GM06990 (cell line): ENCODE data around the gene CA5A.
"Not testable (repeated sequence)": the region's sequence is repeated elsewhere in the genome, so short reads cannot be mapped to it uniquely, and the experiment has no call there.

Source experiments
- DNase-seq: peaks from one replicate; pipeline ENCODE4 v3.0.0-alpha.2; 2011; ENCODE audit not compliant: insufficient read length; ENCODE audit errors: extremely low read depth
- H3K27me3 ChIP-seq: replicated peaks from 2 replicates; pipeline ENCODE4 v1.6.0; 2011; ENCODE audit warnings: low read length; ENCODE audit not compliant: control insufficient read depth, insufficient read depth
- H3K36me3 ChIP-seq: 2 replicates; pipeline ENCODE4 v1.5.1; 2011; ENCODE audit warnings: low read length; ENCODE audit not compliant: control insufficient read depth, insufficient read depth
- H3K4me3 ChIP-seq: replicated peaks from 2 replicates; pipeline ENCODE4 v1.5.1; 2011; ENCODE audit warnings: low read depth, mild to moderate bottlenecking, control low read depth, low read length
- TF ChIP-seq, protein P1 (sequence below): IDR thresholded peaks from 2 replicates; pipeline ENCODE4 v1.5.1; 2011; ENCODE audit warnings: low read length, control low read depth, mild to moderate bottlenecking, inconsistent platforms; ENCODE audit not compliant: insufficient read depth, poor library complexity, severe bottlenecking

CA5A gene

DNA sequence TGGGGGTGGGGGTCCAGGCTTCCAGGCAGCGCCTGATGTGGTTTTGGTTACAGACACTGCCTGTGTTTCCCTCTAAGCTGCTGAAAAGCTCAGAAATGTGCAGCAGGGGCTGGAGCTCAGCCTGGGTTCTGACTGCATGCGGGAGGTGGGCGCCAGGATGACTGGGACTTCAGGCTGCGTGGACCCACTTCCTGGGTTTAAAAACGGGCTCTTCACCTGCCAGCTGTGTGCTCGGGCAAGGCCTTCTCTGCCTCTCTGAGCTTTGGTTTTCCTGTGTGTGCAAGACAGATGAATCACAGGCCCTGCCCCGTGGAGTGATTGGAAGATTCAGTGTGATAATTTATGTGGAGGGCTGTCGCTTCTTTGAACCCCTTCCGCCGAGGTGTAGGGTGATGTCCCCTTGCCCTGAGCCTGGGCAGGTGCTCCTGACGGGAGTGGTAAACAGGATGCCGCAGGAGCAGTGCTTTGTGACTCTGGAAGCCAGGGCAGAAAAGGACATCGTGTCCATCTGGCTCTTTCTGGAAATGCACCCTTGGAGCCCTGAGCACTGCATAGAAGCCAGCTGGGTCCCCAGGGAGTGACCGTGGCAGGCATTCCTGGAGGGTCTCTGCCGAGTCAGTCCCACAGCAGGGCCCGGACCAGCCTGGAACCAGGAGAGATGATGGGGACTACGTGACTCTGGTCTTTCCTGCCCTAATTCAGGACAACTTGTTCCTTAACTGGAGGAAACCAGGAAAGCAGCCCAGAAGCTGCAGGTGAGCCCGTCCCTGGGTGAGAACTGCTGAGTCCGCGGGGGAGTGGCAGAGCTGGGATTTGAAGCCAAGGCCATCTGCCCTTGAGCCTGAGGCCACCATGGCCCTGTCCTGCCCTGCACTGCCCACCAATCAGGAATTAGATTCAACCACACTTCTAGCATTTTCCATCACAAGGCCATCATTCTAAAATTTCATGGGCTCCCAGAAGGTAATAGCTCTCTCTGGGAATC lies 38.5 kb downstream of the CA5A start:
- Histone ChIP-seq H3K27me3 (no peaks in the 10 kb centered on the region), H3K4me3 (no peak overlapping the region), H3K36me3 (no peaks in the 10 kb centered on the region)
- DNase-seq = no peak
- TF ChIP-seq, protein P1, sequence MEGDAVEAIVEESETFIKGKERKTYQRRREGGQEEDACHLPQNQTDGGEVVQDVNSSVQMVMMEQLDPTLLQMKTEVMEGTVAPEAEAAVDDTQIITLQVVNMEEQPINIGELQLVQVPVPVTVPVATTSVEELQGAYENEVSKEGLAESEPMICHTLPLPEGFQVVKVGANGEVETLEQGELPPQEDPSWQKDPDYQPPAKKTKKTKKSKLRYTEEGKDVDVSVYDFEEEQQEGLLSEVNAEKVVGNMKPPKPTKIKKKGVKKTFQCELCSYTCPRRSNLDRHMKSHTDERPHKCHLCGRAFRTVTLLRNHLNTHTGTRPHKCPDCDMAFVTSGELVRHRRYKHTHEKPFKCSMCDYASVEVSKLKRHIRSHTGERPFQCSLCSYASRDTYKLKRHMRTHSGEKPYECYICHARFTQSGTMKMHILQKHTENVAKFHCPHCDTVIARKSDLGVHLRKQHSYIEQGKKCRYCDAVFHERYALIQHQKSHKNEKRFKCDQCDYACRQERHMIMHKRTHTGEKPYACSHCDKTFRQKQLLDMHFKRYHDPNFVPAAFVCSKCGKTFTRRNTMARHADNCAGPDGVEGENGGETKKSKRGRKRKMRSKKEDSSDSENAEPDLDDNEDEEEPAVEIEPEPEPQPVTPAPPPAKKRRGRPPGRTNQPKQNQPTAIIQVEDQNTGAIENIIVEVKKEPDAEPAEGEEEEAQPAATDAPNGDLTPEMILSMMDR = no peak

DNA sequence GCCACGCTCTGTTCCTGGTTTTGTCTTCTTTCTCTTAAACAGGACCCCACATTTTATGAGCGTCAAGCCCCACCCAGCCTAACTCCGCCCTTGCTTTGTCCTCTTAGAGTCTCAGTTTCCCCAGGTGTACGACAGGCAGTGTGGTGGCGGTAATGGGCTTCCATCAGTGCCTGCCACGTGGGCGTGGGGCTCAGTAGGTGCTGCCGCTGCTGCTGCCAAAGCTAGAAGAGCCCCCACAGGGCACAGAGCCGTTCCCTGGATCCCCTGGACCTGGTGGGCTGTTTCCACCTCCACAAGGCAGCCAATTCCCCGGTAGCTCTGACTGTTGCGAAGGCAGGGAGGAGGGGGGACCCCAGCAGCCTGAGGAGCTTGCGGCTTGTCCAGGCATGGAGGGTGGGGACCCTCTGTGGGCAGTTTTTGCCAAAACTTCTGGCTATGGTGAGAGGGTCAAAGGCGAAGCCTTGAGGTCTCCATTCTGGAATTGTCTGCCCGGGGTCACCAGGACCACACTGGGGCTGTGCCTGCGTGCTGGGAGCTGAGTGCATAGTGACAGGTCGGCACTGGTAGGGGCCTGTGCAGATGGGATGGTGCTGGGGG lies 39.3 kb downstream of the CA5A start:
- H3K4me3 ChIP-seq, H3K27me3 ChIP-seq, H3K36me3 ChIP-seq, DNase-seq: not testable (repeated sequence)

DNA sequence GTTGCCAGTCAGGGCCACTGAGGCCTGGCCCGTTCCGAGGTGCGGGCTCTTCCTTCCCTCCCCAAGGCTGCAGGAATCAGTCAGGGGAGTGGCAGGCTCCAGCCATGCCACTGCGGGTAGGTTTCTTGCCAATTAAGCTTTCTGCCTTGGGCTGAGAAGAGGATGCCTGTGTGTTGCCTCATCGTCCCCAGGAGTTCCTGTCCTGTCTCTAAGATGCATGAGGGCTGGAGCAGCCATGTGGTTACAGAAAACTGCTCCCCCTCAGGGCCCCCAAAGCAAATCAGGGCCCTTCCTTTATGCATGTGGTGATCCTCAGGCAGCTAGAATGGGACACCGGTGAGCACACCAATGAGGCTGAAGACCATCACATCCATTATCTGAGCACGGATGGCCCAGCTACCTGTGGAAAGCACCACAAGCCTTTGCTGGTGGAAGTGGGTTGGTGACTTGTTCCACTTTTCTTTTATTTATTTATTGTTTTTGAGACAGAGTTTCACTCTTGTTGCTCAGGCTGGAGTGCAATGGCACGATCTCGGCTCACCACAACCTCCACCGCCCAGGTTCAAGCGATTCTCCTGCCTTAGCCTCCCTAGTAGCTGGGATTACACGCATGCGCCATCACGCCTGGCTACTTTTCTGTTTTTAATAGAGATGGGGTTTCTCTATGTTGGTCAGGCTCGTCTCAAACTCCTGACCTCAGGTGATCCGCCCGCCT lies 40.0 kb downstream of the CA5A start:
- H3K36me3 ChIP-seq, DNase-seq, H3K27me3 ChIP-seq, H3K4me3 ChIP-seq: not testable (repeated sequence)

DNA sequence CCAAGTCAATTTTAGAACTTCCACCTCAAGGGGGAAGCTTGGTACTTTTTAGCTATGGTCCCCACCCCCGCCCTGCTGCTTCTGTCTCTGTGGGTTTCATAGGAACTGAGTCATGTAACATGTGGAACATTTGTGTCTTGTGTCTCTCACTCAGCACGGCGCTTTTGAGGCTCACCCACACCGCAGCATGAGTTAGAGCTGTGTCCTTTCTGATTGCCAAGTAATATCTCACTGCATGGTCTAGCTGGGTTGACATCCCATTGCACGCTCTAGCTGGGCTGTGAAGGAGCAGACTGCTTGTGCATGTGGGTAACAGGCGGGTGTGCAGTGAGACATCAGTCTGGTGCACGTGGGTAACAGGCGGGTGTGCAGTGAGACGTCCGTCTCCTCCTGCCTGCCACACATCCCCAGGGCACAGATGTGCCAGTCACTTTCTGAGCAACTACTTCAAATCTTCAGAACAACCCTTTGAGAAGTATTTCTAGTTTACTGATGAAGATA lies 40.6 kb downstream of the CA5A start:
- no peaks in the 10 kb centered on the region for H3K27me3 ChIP-seq
- no peaks in the 10 kb centered on the region for H3K36me3 ChIP-seq
- TF ChIP-seq, protein P1 = no peak
- H3K4me3 ChIP-seq = no peak overlapping the region
- DNase-seq = peak; percentile 62

DNA sequence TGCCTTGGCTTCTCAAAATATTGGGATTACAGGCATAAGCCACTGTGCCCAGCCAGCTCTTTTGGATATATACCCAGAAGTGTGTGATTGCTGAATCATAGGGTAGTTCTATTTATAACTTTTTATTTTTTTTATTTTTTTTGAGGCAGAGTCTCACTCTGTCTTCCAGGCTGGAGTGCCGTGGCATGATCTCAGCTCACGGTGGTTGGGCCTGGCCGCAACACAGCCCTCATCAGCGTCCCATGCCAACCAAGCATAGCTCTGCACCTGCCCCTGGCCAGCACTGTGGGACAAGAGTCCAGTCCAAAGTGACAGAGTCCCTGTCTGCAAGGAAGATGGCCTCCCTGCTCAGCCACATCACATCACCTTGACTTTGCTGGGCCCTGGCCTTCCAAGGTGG lies 42.3 kb downstream of the CA5A start:
- not testable (repeated sequence) for DNase-seq, H3K4me3 ChIP-seq, H3K27me3 ChIP-seq, H3K36me3 ChIP-seq

DNA sequence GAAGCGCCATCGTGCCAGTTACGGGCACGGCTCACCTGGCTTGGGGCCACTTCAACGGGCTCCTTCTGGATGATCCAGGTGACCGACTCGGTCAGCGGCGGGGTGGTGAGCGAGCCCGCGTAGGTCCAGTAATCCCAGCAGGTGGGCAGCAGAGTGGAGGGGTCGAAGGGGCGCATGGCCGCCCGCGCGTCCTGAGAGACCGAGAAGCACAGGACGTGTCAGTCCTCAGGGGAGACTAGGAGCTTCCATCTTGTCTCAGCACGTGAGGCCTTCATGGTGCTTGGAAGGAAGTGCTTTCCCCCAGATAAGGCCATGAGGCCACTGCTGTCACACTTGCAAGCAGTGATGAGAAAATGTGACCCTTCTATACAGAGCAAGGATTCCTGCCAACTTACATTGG lies 44.6 kb downstream of the CA5A start:
- DNase-seq = no peak
- H3K27me3 ChIP-seq = no peaks in the 10 kb centered on the region
- TF ChIP-seq, protein P1 = no peak
- no peak overlapping the region for H3K4me3 ChIP-seq
- H3K36me3 ChIP-seq = no peaks in the 10 kb centered on the region

DNA sequence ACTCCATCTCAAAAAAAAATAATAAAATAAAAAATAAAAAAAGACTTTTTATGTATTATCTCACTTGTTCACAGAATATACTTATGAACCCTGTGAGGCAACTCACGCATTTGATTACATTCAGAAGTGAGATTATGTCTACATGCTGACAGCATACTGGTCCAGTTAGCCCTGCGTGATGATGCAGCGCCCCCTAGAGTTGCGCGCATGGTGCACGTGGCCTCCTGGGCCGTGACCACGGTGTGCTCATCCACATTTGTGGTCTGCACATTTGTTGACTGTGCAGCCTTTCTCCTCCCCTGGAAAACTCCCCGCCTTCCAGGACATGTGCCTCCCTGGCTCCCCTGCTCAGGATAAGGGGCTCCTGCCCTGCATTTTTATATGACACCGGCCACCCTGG lies 46.6 kb downstream of the CA5A start:
- not testable (repeated sequence) for H3K4me3 ChIP-seq, H3K27me3 ChIP-seq, DNase-seq, H3K36me3 ChIP-seq
- TF ChIP-seq, protein P1 = peak; percentile 16

DNA sequence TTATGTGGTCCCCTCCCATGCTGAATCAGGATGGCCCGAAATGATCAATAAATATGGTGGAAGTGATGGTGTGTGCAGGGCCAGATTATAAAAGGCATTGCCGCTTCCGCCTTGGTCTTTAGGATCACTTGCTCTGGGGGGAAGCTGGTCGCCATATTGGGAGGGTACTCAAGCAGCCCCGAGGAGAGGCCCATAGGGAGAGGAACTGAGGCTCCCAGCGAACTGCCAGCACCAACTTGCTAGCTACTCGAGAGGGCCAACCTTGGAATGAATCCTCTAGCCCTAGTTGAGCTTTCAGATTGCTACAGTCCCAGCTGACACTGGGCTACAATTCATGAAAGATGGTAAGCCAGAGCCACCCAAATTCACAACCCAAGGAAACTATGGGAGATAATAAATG lies 48.0 kb downstream of the CA5A start:
- H3K36me3 ChIP-seq, H3K4me3 ChIP-seq, H3K27me3 ChIP-seq, DNase-seq: not testable (repeated sequence)

DNA sequence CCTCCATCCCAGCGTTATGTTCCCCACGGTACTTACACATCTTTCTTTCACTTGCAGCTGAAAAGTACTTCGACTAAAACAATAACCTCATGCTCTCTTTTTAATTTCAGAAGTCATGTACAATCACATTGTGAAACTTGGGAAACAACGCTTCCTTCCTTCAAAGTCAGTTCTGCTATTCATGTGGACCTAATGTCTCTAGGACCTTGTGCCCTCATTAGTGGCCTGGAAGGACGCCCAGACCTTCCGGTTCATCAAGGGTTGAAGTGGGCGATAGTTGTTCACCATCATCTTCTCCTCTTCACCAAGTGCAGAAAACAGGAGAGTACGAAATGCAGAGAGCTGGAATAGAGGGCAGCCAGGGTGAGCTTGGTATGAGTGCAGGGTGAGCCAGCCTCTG lies 48.4 kb downstream of the CA5A start:
- not testable (repeated sequence) for H3K4me3 ChIP-seq, H3K27me3 ChIP-seq

More for the DNA sequence above, 48.4 kb downstream of the CA5A start:
- H3K36me3 ChIP-seq, DNase-seq: not testable (repeated sequence)
